GM21526 (cell line): Measurements from ENCODE around the gene CPE.
A peak's percentile ranks its signal among the peaks of the same experiment; 100 is the strongest.
"Not testable (repeated sequence)": the region's sequence is repeated elsewhere in the genome, so short reads cannot be mapped to it uniquely, and the experiment has no call there.

Source experiments
- ATAC-seq: cut with Tn5 transposase; IDR thresholded peaks from one replicate; pipeline ENCODE4 v1.9.1; 2021; ENCODE audit warnings: moderate library complexity; ENCODE audit not compliant: unreplicated experiment, low FRiP score

The CPE gene

GRCh38 chr4:165378745-165379677 lies at the start of gene CPE:
Gene CPE, plus strand, starts transcription at chr4:165379008. Its CDS starts 214 bp downstream, at chr4:165379222.
- peak; percentile 83 for ATAC-seq

DNA sequence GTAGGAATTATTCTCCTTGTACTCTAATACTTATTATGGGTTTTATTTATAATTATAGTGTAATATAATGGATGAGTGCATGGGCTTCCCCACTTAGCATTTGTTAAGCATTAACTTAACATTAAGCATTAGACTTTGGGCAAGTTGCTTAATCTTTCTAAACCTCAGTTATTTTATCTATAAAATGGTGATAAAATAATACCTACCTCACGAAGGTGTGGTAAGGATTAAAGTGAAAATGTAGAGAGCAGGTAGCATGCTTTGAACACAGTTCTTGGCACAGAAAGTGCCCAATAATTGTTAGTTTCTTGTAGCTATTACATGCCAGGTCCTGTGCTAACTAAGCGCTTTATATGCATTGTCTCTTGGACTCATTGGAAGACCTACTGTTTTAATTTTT lies 48.7 kb upstream of the CPE start:
- ATAC-seq = no peak

DNA sequence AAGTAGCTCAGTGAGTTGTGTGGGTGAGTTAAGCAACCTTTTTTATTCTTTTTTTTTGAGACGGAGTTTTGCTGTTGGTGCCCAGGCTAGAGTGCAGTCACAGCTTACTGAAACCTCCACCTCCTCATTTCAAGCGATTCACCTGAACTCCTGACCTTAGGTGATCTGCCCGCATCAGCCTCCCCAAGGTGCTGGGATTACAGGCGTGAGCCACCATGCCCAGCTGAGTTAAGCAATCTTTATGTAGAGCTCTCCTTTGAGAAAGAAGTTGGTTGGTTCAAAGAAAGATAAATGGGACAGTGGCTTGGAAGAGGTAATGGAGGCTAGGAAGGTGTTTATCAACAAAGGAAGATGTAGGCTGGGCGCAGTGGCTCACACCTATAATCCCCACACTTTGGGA lies 48.1 kb upstream of the CPE start:
- no peak for ATAC-seq

- ATAC-seq = no peak
Observed at GRCh38 chr4:165331359-165331758, 47.4 kb upstream of the CPE start.

GRCh38 chr4:165331823-165332222 lies 47.0 kb upstream of the CPE start:
- no peak for ATAC-seq

- no peak for ATAC-seq
Observed at GRCh38 chr4:165332502-165332901, 46.3 kb upstream of the CPE start.

- ATAC-seq = no peak
Observed at GRCh38 chr4:165335163-165335703, 43.6 kb upstream of the CPE start.

DNA sequence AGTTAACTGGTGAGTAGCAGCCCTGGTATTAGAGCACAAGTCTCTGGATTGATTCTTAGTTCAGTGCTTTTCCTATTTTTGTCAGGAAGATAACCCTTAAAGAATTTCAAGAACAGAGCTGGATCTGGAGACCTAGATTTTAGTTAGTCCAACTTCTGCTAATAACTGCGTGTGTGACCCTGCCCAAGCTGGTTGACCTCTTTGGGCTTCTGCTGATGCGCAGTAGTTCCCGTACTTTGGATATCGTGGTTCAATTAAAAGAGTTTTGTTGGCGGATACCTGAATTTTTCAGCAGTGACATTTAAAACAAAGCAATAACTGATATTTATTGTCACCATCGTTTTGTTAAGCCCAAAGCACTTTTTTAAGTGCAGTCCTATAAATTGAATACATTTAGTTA lies 42.1 kb upstream of the CPE start:
- ATAC-seq = no peak

DNA sequence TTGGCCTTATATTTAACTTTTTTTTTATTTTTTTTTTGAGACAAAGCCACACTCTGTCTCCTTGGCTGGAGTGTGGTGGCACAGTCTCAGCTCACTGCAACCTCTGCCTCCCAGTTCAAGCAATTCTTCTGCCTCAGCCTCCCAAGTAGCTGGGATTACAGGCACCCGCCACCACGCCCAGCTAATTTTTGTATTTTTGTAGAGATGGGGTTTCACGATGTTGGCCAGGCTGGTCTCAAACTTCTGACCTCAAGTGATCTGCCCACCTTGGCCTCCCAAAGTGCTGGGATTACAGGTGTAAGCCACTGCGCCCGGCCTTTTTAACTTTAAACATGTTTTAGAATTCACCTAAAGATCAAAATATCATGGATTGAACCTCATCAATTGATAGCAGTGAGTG lies 36.5 kb upstream of the CPE start:
- ATAC-seq = not testable (repeated sequence)

GRCh38 chr4:165343353-165344191 lies 35.2 kb upstream of the CPE start:
- ATAC-seq = no peak

DNA sequence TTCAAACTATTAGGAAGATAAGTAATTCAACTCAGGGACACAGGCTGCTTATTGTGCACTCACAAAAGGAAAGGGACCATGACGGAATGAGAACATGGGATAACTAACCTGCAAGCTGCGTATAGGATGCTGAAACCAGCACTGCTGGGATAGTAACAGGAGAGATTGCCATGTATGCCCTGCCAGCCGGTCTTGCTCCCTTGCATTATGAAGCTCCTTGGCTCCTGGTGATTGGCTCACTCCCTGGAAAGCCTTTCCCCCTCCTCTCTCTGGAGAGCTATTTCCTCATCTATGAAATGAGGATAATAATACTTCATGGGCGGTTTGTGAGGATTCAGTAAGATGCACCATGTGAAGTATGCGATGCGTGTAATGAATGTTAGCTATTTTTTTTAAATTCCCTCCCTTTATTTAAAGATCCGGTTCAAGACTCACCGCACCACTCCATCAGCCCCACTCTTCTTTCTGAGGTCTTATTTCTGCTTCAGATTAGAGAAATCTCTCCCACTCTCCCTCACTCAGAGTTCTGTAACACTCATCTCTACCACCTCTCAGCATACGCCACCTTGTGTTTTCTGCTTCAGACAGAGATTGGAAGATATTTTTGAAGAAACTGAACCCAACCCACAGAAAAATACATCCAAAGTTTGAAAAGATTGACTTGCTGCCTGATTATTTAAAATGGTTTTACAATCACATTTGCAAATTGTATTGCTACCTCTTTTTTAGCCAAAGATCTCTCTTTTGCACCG lies 33.0 kb upstream of the CPE start:
- no peak for ATAC-seq

GRCh38 chr4:165347647-165348569 lies 30.9 kb upstream of the CPE start:
- no peak for ATAC-seq

GRCh38 chr4:165351359-165352130 lies 27.3 kb upstream of the CPE start:
- ATAC-seq = no peak

DNA sequence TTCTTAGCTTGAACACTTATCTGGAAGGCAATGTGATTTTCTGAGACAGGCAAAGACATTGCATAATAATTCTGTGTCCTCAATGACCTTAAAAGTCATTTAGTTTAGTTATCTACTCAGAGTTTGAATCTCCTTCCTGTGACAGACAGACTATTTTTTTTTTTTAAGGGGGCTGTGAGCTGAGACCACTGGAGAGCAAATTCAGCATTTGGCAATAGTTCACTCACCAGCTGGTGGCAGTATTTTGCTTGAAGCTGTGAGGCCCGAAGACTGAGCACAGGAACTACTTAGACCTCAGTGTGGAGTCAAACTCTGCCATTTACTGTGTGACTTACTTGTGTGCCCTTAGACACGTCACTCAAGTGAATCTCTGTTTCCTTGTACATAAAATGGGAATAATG lies 22.9 kb upstream of the CPE start:
- no peak for ATAC-seq

GRCh38 chr4:165359506-165359905 lies 19.3 kb upstream of the CPE start:
- ATAC-seq = no peak

GRCh38 chr4:165360041-165360695 lies 18.6 kb upstream of the CPE start:
- ATAC-seq = no peak

- no peak for ATAC-seq
Observed at GRCh38 chr4:165360985-165361670, 17.7 kb upstream of the CPE start.

DNA sequence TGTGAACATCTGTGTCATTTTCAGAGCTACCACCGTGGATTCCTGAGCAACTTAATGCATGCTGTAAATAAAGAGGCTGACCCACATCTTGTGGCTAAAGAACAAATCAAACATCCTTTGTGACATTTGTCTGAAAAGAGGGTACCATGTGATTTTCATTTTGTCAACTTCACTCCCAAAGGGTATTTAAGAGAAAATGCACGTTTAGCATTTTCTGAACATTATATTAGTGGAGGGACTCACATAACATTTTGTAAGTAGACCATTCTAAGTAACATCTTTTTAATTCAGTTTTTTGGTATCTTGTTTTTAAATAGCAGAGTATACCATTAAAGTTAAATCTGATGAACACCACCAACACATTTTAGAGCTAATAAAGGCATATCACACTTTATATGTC lies 17.0 kb upstream of the CPE start:
- no peak for ATAC-seq
